ENCODE results near the gene STON2. TPM values are rescaled to one million over a fixed set of nuclear protein-coding genes. Genes with fewer than 3 reads are reported as not detected.

The STON2 gene
- total RNA-seq, 1 experiment from 2014 or later: 9.1 TPM

- Histone ChIP-seq H3F3A (ENCODE audit: insufficient read depth, low read depth) (no peaks in the 10 kb centered on the region), H3K27me3 (ENCODE audit: insufficient read depth, low read depth) (no peaks in the 10 kb centered on the region), H3K4me1 (replicated peaks; ENCODE audit: insufficient read depth) (no peaks in the 10 kb centered on the region), H2AFZ (no peak overlapping the region), H3K79me2 (ENCODE audit: low read depth) (no peaks in the 10 kb centered on the region), H4K20me1 (ENCODE audit: insufficient read depth) (no peaks in the 10 kb centered on the region), H3K4me3 (no peak overlapping the region), H3K4me2 (no peak overlapping the region), H3K9me2 (ENCODE audit: insufficient read depth) (no peaks in the 10 kb centered on the region), H3K27ac (no peak overlapping the region), H3K9me3 (ENCODE audit: insufficient read depth, low read depth) (no peaks in the 10 kb centered on the region), H3K36me3 (ENCODE audit: low read depth) (no peaks in the 10 kb centered on the region)
- no peak for DNase-seq
- POLR2A ChIA-PET (ENCODE audit: unreplicated experiment): no interaction called here
- CTCF ChIA-PET: no interaction called here
- intact Hi-C loops (cut with micrococcal nuclease; ENCODE audit: unreplicated experiment): no loop called here
- TF ChIP-seq EZH2 (IDR thresholded peaks at IDR 0.05; ENCODE audit: low read depth): no peak
- no peak for TF ChIP-seq CTCF (conservative IDR thresholded peaks at IDR 0.05)
- no TSS peak for BruUV-seq (replicated peaks)
These were observed 113.4 kb downstream of the STON2 start for GRCh38 chr14:81286574-81287370.

- Histone ChIP-seq H3K27ac (no peak overlapping the region), H3K36me3 (ENCODE audit: low read depth) (no peaks in the 10 kb centered on the region), H3K27me3 (ENCODE audit: insufficient read depth, low read depth) (no peaks in the 10 kb centered on the region), H3K4me3 (no peak overlapping the region), H3K4me1 (replicated peaks; ENCODE audit: insufficient read depth) (no peaks in the 10 kb centered on the region), H3K9me2 (ENCODE audit: insufficient read depth) (no peaks in the 10 kb centered on the region), H4K20me1 (ENCODE audit: insufficient read depth) (no peaks in the 10 kb centered on the region), H3K4me2 (no peak overlapping the region), H3F3A (ENCODE audit: insufficient read depth, low read depth) (no peaks in the 10 kb centered on the region), H3K79me2 (ENCODE audit: low read depth) (no peaks in the 10 kb centered on the region), H3K9me3 (ENCODE audit: insufficient read depth, low read depth) (no peaks in the 10 kb centered on the region), H2AFZ (no peak overlapping the region)
- DNase-seq: no peak
- no peak for TF ChIP-seq EZH2 (IDR thresholded peaks at IDR 0.05; ENCODE audit: low read depth)
- no peak for TF ChIP-seq CTCF (conservative IDR thresholded peaks at IDR 0.05)
- intact Hi-C loops (cut with micrococcal nuclease; ENCODE audit: unreplicated experiment): no loop called here
- POLR2A ChIA-PET (ENCODE audit: unreplicated experiment): no interaction called here
- CTCF ChIA-PET: no interaction called here
- no TSS peak for BruUV-seq (replicated peaks)
These were observed 114.9 kb downstream of the STON2 start for GRCh38 chr14:81285245-81285644.

- Histone ChIP-seq H2AFZ (no peak overlapping the region), H3K9me2 (ENCODE audit: insufficient read depth) (no peaks in the 10 kb centered on the region), H3K4me2 (no peak overlapping the region), H3F3A (ENCODE audit: insufficient read depth, low read depth) (no peaks in the 10 kb centered on the region), H4K20me1 (ENCODE audit: insufficient read depth) (no peaks in the 10 kb centered on the region), H3K4me3 (no peak overlapping the region), H3K79me2 (ENCODE audit: low read depth) (no peaks in the 10 kb centered on the region), H3K27ac (no peak overlapping the region), H3K27me3 (ENCODE audit: insufficient read depth, low read depth) (no peaks in the 10 kb centered on the region), H3K4me1 (replicated peaks; ENCODE audit: insufficient read depth) (no peaks in the 10 kb centered on the region), H3K36me3 (ENCODE audit: low read depth) (no peaks in the 10 kb centered on the region), H3K9me3 (ENCODE audit: insufficient read depth, low read depth) (no peaks in the 10 kb centered on the region)
- TF ChIP-seq CTCF (conservative IDR thresholded peaks at IDR 0.05) (no peak), EZH2 (IDR thresholded peaks at IDR 0.05; ENCODE audit: low read depth) (no peak)
- no TSS peak for BruUV-seq (replicated peaks)
- intact Hi-C loops (cut with micrococcal nuclease; ENCODE audit: unreplicated experiment): no loop called here
- DNase-seq: no peak
- POLR2A ChIA-PET (ENCODE audit: unreplicated experiment): no interaction called here
- CTCF ChIA-PET: no interaction called here
These were observed 118.8 kb downstream of the STON2 start for GRCh38 chr14:81281332-81281731.
